ENCODE data around the gene RACGAP1.
"Not testable (repeated sequence)": the region's sequence is repeated elsewhere in the genome, so short reads cannot be mapped to it uniquely, and the experiment has no call there.

The RACGAP1 gene

DNA sequence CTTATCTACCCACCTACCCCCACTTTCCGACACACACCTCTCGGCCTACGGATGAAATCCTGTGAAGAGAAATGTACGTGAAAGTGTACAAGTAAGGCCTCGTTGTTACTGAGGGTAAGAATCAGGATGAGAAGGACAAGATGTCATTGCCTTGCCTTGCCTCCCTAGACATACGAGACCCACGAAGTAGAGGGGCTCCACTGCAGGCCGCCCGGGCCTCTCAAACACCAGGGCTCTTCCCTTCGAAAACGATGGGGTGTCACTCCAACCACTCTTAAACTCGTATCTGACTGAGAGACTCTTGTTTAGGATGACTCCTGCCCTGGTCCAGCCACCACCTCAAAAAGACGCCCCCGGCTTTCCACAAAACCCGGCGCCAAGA, 498 bp downstream of the RACGAP1 start:
- DNase-seq = no peak

DNA sequence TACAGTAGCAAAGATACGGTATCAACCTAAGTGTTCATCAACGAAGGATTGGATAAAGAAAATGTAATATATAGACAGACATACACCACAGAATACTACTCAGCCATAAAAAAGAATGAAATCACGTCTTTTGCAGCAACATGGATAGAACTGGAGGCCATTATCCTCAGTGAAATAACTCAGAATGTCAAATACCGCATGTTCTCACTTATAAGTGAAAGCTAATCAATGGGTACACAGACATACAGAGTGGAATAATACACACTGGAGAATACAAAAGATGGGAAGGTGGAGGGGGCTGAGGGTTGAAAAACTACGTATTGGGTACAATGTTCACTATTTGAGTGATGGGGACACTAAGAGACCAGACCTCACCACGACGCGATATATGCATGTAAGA, 1.1 kb downstream of the RACGAP1 start:
- DNase-seq = no peak

DNA sequence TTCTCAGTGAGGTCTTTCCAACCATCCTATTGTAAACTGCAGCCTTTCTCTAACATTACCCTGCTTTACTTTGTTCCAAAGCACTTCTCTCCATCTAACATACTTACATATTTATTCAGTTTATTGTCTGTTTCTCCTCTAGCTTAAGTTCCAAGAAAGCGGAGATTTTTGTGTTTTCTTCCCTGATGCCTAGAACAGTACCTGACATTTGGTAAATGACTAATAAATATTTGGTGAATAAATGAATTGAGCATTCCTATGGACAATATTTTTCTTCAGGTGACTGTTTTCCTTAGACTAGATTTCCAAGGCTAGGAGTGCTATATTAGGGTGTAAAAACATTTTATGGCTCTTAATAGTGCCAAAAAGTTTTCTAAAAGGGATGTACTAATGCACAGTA, 2.4 kb downstream of the RACGAP1 start:
- no peak for DNase-seq

DNA sequence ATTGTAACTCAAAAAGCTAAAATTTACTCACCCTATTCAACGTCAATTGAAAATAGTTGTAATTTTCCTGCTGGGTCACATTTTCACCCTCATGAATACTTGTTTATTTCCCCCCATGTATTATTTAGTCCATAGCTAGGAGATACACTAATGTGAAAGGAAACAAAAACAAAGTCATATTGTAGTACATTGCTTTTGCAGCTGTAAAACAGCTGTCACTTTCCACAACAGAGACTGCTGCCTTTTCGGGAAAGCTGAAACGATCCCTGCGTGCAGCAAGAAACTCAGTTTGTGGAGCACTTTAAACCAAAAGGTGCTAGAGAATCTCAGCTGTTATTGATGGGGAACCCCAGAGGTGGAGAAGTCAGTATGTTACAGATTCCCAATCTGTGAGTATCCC, 4.3 kb downstream of the RACGAP1 start:
- DNase-seq = no peak

DNA sequence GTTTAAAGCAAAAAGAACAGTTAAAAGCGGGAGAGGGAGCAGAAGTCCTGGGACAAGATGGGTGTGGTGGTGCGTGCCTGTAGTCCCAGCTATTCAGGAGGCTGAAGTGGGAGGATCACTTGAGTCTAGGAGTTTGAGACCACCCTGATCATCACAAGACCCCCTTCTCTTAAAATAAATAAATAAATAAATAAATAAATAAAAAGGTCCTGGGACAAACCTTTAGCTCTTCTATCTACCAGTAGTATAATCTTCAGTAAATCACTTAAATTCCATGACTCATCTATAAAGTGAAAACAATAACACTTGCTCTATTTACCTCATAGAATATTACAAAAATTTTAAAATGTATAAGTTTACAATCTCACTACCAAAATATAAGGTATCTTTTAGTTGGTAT, 5.8 kb downstream of the RACGAP1 start:
- DNase-seq = no peak

DNA sequence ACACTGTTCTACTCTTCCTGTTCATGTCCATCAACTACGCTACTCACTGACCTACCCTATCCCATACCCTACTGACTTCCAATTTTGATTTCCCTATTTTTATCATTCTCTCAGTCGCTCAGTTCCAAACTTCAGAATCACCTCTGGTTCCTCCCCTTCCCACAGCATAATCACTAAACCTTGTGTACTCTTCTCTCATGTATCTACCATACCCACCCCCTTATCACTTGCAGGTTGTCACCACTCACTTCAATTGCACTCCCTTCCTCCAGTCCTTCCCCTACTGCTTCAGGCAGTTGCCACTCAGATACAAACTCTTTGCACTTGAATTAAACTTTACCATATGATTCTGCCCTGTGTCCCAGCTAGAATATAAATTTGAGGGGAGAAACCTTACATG, 6.3 kb downstream of the RACGAP1 start:
- no peak for DNase-seq

DNA sequence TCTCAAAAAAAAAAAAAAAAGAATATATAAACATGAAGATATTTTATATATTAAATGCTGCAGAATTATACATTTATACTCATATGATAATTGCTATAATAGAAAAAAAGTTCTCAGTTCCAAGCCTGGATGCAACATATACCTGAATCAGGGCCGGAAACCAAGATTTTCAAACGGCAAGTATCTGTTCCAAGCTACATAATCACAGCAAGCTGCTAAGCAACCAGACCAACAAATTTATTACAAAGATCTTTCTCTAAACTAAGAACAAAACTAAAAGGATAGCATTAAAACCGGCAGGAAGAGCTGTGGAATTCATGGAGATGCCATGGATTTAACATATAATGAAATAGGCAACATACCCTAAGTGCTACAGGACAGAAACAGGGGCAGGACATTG, 7.1 kb downstream of the RACGAP1 start:
- DNase-seq = no peak

DNA sequence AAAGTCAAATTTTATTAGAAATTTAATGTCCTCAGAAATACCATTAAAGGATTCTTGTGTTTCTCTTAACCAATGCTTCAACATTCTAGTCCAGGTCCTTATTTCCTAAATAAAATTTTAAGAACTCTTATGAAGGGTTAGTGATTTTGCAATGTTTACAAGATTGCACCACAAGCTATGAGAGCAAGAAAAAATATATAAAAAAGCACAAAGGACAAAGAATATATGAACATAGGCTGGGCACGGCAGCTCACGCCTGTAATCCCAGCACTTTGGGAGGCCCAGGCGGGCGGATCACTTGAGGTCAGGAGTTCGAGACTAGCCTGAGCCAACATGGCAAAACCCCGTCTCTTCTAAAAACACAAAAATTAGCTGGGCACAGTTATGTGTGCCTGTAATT, 7.7 kb downstream of the RACGAP1 start:
- DNase-seq = no peak

DNA sequence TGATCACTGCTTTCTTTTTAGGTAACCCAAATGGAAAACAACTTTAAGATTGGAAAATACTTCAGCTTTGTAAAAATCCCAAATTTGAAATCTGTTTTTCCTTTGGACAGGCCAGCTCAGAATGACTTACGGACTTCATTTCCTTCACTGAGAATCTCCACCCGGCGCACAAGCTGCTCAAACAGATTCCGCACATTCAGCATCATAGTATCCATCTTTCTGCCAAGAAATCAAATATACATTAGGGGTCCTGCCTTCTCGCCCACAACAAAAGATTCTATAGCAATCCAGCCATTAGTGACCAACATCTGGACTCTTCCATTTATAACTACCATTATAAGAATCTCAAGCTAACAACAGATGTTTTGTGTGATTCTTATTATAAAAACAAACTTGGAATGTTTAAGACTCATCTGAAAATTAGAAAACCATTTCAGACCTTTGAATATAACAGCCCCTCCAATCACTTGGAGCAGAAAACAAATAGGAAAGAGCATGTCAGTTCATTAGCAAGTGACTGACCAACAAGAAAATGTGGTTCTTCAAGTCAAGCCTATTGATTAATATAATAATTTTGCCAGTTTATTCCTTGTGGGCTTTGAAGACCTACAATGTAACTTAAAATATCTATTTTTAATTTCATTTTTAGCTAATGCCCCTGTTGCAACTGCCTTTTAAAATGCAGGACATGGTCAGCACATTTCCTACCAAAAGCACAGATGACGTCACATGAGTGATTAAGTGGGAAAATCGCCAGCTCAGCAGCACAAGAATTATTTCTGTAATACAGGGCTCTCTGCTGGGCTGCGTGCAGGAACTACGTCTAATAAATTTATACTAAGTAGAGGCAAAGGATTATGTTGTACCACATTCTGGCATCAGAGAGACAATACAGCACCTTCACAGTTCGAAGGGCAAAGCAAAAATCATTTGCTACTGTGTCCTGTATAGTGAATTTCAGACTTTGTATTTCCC, 8.5 kb downstream of the RACGAP1 start:
- no peak for DNase-seq

DNA sequence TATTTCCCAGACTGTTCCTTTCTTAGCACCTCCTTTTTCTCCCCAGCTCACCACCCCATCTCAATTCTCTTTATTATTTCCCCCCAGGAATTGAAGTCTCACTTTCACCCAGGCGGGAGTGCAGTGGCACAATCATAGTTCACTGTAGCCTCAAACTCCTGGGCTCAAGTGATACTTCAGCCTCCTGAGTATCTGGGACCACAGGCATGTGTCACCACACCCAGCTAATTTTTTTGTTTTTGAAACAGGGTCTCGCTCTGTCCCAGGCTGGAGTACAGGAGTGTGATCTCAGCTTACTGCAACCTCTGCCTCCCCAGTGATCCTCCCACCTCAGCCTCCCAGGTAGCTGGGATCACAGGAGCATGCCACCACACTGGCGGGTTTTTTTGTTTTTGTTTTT, 11.0 kb downstream of the RACGAP1 start:
- no peak for DNase-seq

DNA sequence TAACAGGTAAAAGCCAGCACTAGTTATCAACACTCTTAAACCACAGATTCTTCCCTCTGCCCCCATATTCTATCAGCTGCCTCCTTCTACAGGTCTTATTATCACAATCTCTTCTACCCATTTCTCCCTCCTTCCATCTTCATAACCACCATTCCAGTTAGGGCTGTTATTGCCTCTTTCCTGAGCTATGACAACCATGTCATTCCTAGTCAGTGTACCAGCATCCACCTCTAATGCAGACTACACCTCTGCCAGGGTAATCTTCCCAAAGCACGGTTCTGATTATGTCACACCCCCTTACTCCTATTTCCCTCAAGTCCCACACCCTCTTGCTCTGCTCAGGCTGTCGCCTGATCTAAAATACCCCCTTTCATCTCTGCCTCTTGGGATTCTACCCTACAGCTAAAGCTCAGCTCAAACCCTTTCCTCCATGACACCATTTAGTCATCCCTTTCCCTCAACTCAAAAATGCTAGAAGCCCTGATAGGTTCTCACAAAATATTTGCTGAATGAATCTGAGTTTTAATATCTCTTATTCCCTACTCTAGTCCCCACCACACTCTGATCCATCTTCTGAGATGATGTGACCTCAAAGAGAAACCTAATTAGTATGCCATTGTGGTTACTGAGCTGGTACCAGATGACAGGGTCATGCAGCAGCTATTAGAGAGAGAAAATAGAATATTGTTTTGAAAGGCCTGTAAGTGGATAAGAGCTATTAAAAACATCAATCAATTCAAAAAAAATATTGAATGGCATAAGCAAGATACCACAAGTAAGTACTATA, 11.7 kb downstream of the RACGAP1 start:
- DNase-seq = no peak

DNA sequence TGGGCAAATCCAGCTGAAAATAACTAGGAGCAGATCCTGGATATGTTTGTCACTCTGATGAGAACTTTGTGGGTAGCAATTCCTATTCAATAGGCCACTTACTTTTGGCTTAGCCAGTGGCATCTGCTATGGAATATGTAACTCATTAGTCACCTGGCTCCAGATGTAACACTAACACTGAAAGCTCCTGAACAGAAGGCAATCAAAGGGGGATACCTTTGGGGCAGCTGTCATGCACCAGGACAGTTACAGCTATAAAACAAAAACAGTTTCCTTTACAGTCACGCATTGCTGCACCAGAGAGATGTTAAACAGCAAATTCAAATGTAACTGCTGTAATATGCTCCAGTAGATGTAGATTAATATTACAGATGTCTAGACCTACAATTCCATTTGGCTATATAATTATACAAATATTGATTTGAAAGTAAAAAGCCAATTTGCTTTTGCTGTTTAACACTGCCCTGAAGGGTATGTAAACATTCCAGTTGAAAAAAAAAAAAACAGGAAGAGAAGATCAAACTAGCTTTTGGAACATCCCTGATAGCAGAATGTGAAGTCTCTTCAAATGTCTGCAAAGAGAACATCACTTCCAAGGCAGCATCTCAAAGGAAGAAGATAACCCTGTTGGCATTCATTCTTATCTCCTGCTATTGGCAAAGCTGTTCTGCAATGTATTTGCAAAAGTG, 18.4 kb downstream of the RACGAP1 start:
- DNase-seq = no peak

DNA sequence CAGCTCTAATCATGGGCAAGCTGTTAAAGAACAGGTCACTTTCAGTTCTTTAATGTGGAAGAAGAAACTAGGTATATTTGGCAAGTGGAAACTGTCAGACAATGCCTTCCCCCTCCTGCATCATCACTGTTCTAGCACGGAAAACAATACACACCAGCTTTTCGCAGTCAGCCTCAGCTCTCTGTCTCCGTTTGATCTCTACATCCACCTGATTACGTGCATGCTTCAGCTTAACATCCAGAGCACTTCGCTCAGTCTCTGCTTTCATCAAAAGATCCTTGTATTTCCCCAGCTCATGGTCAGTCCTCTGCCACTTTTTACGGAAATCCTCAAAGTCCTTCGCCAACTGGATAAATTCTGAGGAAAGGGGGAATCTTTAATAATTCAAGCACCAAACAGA, 19.0 kb downstream of the RACGAP1 start:
- DNase-seq = no peak

DNA sequence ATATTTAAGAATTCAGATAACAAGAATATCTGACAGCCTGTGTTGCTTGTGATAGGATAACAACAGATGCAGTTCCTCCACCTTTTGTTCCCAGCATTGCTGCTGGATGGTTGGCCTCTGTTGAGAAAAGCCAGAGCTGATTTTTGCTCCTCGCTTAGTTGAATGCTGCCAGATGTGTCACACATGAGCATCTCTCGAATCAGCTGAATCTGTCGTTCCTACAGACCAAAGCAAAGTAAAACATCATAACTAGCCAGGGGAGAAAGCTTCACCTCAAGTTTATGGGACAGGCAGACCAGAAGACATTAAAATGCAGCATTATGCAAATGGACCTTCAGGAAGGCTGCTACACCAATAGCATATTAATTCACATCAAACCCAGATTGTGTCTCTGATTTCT, 20.1 kb downstream of the RACGAP1 start:
- no peak for DNase-seq

DNA sequence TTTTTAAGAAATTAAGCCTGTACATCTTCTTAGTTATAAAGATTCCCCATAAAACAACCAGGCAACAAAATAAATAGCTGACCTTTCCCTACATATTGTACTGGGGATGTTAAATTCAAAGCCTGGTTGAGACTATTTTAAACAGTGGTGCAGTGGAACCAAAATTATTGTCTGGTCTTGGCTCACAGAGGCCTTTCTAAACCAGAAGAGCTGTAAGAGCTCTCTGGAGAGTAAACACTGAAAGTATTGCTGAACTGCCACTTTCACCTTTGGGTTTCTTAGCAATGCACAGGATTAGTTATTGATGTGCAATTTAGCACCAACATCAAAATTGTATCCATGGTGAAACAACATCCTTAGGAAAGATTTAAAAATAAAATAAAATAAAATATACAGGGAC, 20.6 kb downstream of the RACGAP1 start:
- DNase-seq = no peak

DNA sequence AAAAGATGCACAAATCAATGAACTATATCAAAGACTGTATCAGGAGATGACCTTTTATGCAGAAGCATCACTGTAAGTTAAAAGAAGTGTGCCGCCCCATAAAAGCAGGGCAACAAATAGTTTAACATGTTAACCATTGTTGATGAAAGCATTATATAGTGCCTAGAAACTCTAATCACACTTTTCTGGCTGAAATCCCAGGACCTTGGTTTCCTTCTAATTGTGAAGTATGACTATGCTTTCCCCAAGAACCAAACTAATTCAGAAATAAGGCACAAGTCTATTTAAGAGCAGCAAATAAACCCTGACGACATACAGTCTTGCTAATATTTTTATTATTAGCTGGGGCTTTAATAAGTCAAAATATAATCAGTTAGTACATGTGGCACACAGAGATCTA, 21.7 kb downstream of the RACGAP1 start:
- no peak for DNase-seq

DNA sequence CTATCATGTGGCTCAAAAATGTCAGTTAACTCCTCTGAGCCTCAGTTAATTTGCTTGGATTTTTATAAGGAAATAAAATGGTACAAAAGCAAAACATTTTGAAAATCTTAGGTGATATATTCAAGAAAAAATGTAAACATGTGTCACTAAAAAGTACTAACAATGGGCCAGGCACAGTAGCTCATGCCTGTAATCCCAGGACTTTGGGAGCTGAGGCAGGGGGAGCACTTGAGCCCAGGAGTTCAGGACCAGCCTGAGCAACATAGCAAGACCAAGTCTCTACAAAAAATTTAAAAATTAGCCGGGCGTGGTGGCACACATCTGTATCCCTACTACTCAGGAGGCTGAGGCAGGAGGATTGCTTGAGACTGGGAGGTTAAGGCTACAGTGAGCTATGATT, 26.8 kb downstream of the RACGAP1 start:
- DNase-seq = no peak

DNA sequence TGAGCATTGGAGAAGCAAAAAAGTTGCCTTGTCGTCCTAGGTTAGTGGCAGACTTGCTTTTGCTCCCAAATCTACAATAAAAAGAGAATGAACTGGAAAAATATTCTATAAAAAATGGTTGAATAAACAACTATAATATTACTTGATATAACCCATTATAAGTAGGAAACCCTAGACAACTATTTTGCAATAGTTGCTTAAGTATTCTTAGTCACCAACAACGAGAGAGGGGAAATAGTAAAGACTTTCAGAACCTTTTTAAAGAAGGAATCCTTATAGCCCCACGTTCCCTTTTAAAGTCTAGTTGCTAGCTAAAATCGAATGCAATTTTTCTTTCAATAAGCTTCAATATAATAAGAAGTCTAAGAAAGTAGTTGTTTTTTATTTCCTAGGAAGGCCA, 35.0 kb downstream of the RACGAP1 start:
- no peak for DNase-seq

DNA sequence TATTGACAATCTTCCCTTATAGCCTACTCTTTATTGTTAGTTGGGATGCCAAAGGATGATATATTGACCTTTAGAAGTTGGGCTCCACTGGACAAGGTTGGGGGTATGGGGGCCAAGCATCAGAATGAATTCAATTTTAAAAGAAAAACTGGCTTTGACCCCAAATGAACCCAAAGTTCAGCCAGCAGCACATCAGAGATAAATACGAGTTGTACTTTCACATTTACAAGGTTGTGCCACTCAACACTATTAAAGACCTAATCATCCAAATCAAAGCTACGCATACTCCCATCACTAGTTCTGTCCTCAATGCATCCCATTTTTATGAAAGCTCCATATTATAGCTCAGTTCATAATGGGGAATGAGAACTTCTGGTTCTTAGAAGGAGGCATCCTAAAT, 35.9 kb downstream of the RACGAP1 start:
- DNase-seq = not testable (repeated sequence)

DNA sequence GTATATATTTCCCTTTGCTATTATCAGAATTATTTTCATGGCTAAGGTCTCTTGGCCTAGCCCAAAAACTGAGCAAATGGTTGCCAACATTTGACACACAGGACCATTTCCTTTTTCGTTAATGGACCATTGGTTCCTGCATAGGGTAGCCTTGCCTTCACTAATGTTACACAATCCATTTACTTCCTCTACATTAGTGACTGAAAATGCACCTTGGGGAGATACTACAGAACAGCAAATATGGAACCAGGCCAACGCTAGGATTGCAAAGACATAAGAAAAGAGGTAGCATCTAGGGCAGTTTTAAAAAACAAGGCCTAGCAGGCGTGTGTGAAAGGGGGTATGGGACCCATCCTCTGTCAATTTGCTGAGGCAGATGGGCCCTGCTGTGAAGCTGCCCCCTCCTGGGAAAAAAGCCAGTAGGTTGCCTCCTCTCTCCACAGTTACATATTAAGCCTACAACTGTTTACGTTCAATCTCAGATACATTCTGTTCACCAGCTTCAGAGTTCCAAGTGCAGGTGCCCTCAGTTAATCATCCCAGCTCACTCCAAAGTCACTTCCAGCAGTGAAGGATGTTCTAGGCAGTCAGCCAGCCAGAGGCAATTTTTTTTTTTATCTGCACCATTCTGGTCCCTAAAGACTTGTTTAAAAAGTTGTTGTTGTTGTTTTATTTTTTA, 37.5 kb downstream of the RACGAP1 start:
- no peak for DNase-seq

DNA sequence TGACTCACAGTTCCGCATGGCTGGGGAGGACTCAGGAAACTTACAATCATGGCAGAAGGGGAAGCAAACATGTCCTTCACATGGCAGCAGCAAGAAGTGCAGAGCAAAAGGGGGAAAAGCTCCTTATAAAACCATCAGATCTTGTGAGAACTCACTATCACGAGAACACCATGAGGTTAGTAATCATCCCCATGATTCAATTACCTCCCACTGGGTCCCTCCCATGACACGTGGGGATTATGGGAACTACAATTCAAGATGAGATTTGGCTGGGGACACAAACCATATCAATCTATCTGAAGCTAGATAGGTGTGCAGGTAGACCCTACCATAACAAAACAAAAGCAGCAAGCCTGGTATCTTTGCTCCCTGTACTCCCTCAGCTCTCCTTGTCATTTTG, 38.8 kb downstream of the RACGAP1 start:
- DNase-seq = not testable (repeated sequence)

DNA sequence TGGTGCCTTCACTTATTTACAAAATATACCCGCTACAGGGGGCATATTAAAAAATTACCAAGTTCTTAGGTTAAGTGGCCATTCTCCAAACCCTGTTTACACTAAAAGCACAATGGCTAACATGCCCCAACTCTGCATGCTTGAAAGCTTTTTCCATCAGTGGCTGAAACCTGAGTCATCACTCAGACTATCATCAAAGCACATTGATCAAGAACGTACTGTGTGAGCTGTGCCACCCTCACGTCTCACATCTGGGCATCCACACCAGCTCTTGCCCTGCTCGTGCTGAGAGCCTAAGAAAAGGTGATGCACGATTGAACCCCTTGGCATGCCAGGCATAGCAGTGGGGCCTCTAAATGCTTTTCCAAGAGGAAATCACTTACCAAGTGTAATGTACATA, 39.3 kb downstream of the RACGAP1 start:
- DNase-seq = no peak
